Osteoblast (primary cell): ENCODE results near the gene TAOK1. TPM values are rescaled to one million over a fixed set of nuclear protein-coding genes. Genes with fewer than 3 reads are reported as not detected.

Experiments used
- DNase-seq: peaks from one replicate; pipeline ENCODE4 v3.0.0; 2011; ENCODE audit warnings: low spot score, mixed read lengths; ENCODE audit not compliant: insufficient read length; ENCODE audit errors: missing footprints
- H2AFZ ChIP-seq: 2 replicates; pipeline ENCODE4 v1.6.0; 2011; ENCODE audit warnings: mild to moderate bottlenecking, low read length
- H3K27ac ChIP-seq: 2 replicates; pipeline ENCODE4 v1.5.1; 2011; ENCODE audit warnings: mild to moderate bottlenecking, low read depth, low read length, moderate library complexity
- H3K27me3 ChIP-seq: 2 replicates; pipeline ENCODE4 v1.6.0; 2012; ENCODE audit warnings: mild to moderate bottlenecking, control low read depth, inconsistent platforms, low read length, moderate library complexity; ENCODE audit not compliant: insufficient read depth
- H3K36me3 ChIP-seq: 2 replicates; pipeline ENCODE4 v1.5.1; 2011; ENCODE audit warnings: mild to moderate bottlenecking, low read length, control low read depth, moderate library complexity; ENCODE audit not compliant: insufficient read depth
- H3K4me1 ChIP-seq: 2 replicates; pipeline ENCODE4 v1.5.1; 2011; ENCODE audit warnings: mild to moderate bottlenecking, low read length, control low read depth, moderate library complexity; ENCODE audit not compliant: insufficient read depth
- H3K4me2 ChIP-seq: 2 replicates; pipeline ENCODE4 v1.6.0; 2011; ENCODE audit warnings: mild to moderate bottlenecking, low read length; ENCODE audit not compliant: insufficient read depth
- H3K4me3 ChIP-seq: fragments of 200-600 bp; sonication (generic); 3 replicates; pipeline ENCODE4 v1.5.1; 2012; ENCODE audit warnings: mild to moderate bottlenecking, low read length, inconsistent platforms; ENCODE audit not compliant: insufficient read depth
- H3K79me2 ChIP-seq: 2 replicates; pipeline ENCODE4 v1.6.0; 2012; ENCODE audit warnings: mild to moderate bottlenecking, low read length, control low read depth, inconsistent platforms; ENCODE audit not compliant: insufficient read depth
- H3K9me3 ChIP-seq: 2 replicates; pipeline ENCODE4 v1.5.1; 2011; ENCODE audit warnings: low read depth, low read length, control low read depth
- H4K20me1 ChIP-seq: 2 replicates; pipeline ENCODE4 v1.6.0; 2012; ENCODE audit warnings: mild to moderate bottlenecking, low read length, control low read depth; ENCODE audit not compliant: insufficient read depth
- CTCF ChIP-seq: IDR thresholded peaks from 2 replicates; pipeline ENCODE4 v1.5.1; 2011; ENCODE audit warnings: mild to moderate bottlenecking, low read depth, low read length, moderate library complexity; ENCODE audit errors: extremely low read depth
- total RNA-seq: library from RNA; depleted of rRNA; stranded (reverse); fragments of >200 nt; gene quantifications from 2 replicates; pipeline ENCODE4 v1.2.3, GENCODE V29; 2012

Gene TAOK1
- total RNA-seq, 1 donor, result 68.4 TPM

DNA sequence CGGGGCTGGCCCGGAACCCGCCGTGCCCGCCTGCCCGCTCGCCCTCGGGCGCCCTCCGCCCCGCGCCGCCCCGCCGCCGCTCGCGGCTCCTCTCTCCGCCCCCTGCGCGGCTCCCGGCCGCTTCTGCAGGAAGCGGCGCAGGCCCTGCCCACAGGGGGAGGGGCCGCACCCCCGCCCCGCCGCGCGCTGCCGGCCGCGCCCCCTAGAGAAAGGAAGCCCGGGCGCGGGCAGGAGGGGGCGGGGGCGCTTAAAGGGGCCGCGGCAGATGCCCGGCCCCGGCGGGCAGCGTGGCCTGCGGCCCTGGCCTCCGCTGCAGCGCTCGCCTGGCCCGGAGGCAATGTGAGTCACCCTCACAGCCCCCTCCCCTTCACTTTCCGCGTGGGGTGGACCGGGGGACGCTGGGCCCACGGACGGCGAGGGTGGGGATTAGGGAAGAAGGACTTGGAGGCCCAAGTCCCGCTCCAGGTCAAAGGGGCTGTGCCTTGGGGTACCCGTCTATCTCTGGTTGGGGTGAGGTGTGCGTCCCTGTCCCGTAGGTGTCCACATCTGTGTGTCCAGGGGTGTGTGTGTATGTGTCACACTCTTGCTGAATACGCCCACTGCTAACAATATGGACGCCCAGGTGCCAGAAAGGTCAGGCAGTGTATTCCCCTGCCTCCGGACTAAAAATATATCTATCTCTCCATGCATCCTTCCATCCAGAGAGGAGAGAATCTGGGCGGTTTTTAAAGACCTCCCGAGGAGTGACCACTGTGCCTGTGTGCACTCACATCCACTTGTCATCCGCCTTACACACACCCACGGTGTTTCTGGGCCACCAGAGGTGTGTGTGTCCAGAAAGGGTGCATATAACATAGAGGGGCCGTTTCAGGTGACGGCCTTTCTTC lies 199.6 kb downstream of the TAOK1 start, which contains the start of gene GIT1:
Gene GIT1 (minus strand): TSS at position 125 of the 887 bp plus-strand sequence. CDS start 270 bp downstream, outside the sequence.
- H3K9me3 ChIP-seq, result no peaks in the 10 kb centered on the region
- H3K4me1 ChIP-seq, result peaks cover 52% of the 10 kb centered on the region
- H3K79me2 ChIP-seq, result peaks cover 42% of the 10 kb centered on the region
- H2AFZ ChIP-seq, result peak within 1 kb of the TSS; percentile 95
- H4K20me1 ChIP-seq, result peaks cover 51% of the 10 kb centered on the region
- DNase-seq, result peak; percentile 100
- H3K27ac ChIP-seq, result peak within 1 kb of the TSS; percentile 73
- peak within 1 kb of the TSS; percentile 91 for H3K4me3 ChIP-seq
- TF ChIP-seq CTCF, result no peak
- no peaks in the 10 kb centered on the region for H3K27me3 ChIP-seq
- peak within 1 kb of the TSS; percentile 95 for H3K4me2 ChIP-seq
- no peaks in the 10 kb centered on the region for H3K36me3 ChIP-seq

GRCh38 chr17:29590411-29591145 lies 200.4 kb downstream of the TAOK1 start:
- TF ChIP-seq CTCF, result no peak
- Histone ChIP-seq H3K79me2 (peaks cover 34% of the 10 kb centered on the region), H3K27me3 (no peaks in the 10 kb centered on the region), H3K4me1 (peaks cover 55% of the 10 kb centered on the region), H2AFZ (peak overlapping the region; percentile 95), H3K27ac (peak overlapping the region; percentile 73), H3K4me3 (peak overlapping the region; percentile 73), H3K4me2 (peak overlapping the region; percentile 93), H3K9me3 (no peaks in the 10 kb centered on the region), H4K20me1 (peaks cover 47% of the 10 kb centered on the region), H3K36me3 (no peaks in the 10 kb centered on the region)
- peak; percentile 99 for DNase-seq

GRCh38 chr17:29591146-29591736 lies 201.1 kb downstream of the TAOK1 start:
- Histone ChIP-seq H3K79me2 (peaks cover 27% of the 10 kb centered on the region), H3K4me1 (peaks cover 55% of the 10 kb centered on the region)
- DNase-seq, result peak; percentile 96

More at GRCh38 chr17:29591146-29591736, 201.1 kb downstream of the TAOK1 start:
- Histone ChIP-seq H3K36me3 (no peaks in the 10 kb centered on the region), H4K20me1 (peaks cover 48% of the 10 kb centered on the region), H3K9me3 (no peaks in the 10 kb centered on the region), H3K4me2 (peak overlapping the region; percentile 93), H3K27ac (peak overlapping the region; percentile 73), H3K27me3 (no peaks in the 10 kb centered on the region), H3K4me3 (peak overlapping the region; percentile 73), H2AFZ (peak overlapping the region; percentile 95)
- no peak for TF ChIP-seq CTCF
